GM12878 (cell line): ENCODE data around the gene CBLN3. TPM values are rescaled to one million over a fixed set of nuclear protein-coding genes. Genes with fewer than 3 reads are reported as not detected.

ENCODE experiments used
- ATAC-seq: fragments of 200-7000 bp; cut with Tn5 transposase; 3 replicates; pipeline ENCODE4 v1.9.1; 2020; ENCODE audit warnings: mild to moderate bottlenecking, moderate library complexity
- BruUV-seq: library from RNA; stranded (reverse); fragments of 400-500 nt; replicated peaks from 2 replicates; lab custom pipeline; 2021; lab: Mats Ljungman, UMichigan
- CTCF ChIA-PET: fragments of 300-600 bp; sonication (Branson Sonifier 250); formaldehyde crosslinking; extraction: SDS; loops from one replicate; lab custom pipeline; 2021; ENCODE audit warnings: inconsistent platforms; lab: Yijun Ruan, JAX
- POLR2A ChIA-PET: fragments of 350-600 bp; formaldehyde crosslinking; extraction: SDS; loops from one replicate; lab custom pipeline; 2021; ENCODE audit warnings: inconsistent platforms; lab: Charles Lee
- RAD21 ChIA-PET: fragments of 300-600 bp; sonication (Branson Sonifier 250); formaldehyde crosslinking; loops from one replicate; lab custom pipeline; 2023; ENCODE audit warnings: antibody characterized with exemption; ENCODE audit not compliant: unreplicated experiment; lab: Charles Lee
- SMC1A ChIA-PET: fragments of 300-600 bp; sonication (Branson Sonifier 250); formaldehyde crosslinking; loops from one replicate; lab custom pipeline; 2023; ENCODE audit not compliant: unreplicated experiment, uncharacterized antibody; lab: Charles Lee
- DNase-seq: peaks from one replicate; pipeline ENCODE4 v3.0.0-alpha.2; 2011; ENCODE audit warnings: low read depth, low spot score
- FAIRE-seq: peaks from 3 replicates; lab custom pipeline; 2011; peaks lifted over from hg19 to GRCh38; lab: Jason Lieb, UNC
- H2AFZ ChIP-seq: 2 replicates; pipeline ENCODE4 v1.6.0; 2011; ENCODE audit warnings: low read depth, low read length, control low read depth; ENCODE audit not compliant: control insufficient read depth
- H3K27ac ChIP-seq: 2 replicates; pipeline ENCODE4 v1.5.1; 2011; ENCODE audit warnings: control low read depth; ENCODE audit not compliant: control insufficient read depth, insufficient read depth
- H3K27me3 ChIP-seq, 2 experiments: replicated peaks in 1 of 2; 2 replicates each; pipeline versions ENCODE4 v1.6.0 to v1.6.1; 2011; ENCODE audit warnings: low read length in 1 of 2; ENCODE audit not compliant: control insufficient read depth in 2 of 2, insufficient read depth in 2 of 2
- H3K36me3 ChIP-seq, 2 experiments: 2 replicates each; pipeline ENCODE4 v1.5.1; 2011; ENCODE audit warnings: low read length in 1 of 2; ENCODE audit not compliant: control insufficient read depth in 2 of 2, insufficient read depth in 2 of 2
- H3K4me1 ChIP-seq: 2 replicates; pipeline ENCODE4 v1.6.1; 2011; ENCODE audit warnings: mild to moderate bottlenecking, low read length, moderate library complexity, mixed read lengths; ENCODE audit not compliant: control insufficient read depth, insufficient read depth
- H3K4me2 ChIP-seq: 2 replicates; pipeline ENCODE4 v1.6.0; 2011; ENCODE audit warnings: control low read depth; ENCODE audit not compliant: control insufficient read depth, insufficient read depth
- H3K4me3 ChIP-seq: fragments of 200-600 bp; sonication (generic); 2 replicates; pipeline ENCODE4 v1.5.1; 2016
- H3K79me2 ChIP-seq: 2 replicates; pipeline ENCODE4 v1.6.0; 2011; ENCODE audit warnings: low read length; ENCODE audit not compliant: control insufficient read depth, insufficient read depth
- H3K9ac ChIP-seq: 2 replicates; pipeline ENCODE4 v1.8.0; 2011; ENCODE audit warnings: low read length, control low read depth, mixed read lengths; ENCODE audit not compliant: control insufficient read depth, insufficient read depth
- H3K9me3 ChIP-seq: replicated peaks from 3 replicates; pipeline ENCODE4 v1.5.1; 2011; ENCODE audit warnings: mild to moderate bottlenecking, low read length; ENCODE audit not compliant: control insufficient read depth, insufficient read depth
- H4K20me1 ChIP-seq: 2 replicates; pipeline ENCODE4 v1.6.0; 2011; ENCODE audit not compliant: control insufficient read depth, insufficient read depth
- ATF7 ChIP-seq: fragments of 450-650 bp; IDR thresholded peaks from 2 replicates; pipeline ENCODE4 v1.6.1; 2016; ENCODE audit warnings: low read depth, mild to moderate bottlenecking
- BHLHE40 ChIP-seq, 2 experiments: fragments of 450-650 bp in 1 of 2; IDR thresholded peaks; 2 replicates each; pipeline ENCODE4 v1.6.1; 2011 to 2017; ENCODE audit warnings: low read depth in 2 of 2, borderline replicate concordance in 1 of 2, improper control_type of control experiment in 1 of 2, low read length in 1 of 2, mild to moderate bottlenecking in 1 of 2
- CBFB ChIP-seq: IDR thresholded peaks from 2 replicates; pipeline ENCODE4 v1.6.1; 2016; ENCODE audit warnings: antibody characterized with exemption, low read depth
- CTCF ChIP-seq, 3 experiments: IDR thresholded peaks in 2 of 3; conservative IDR thresholded peaks in 1 of 3; 2 replicates each; pipeline ENCODE4 v1.5.1; 2011; ENCODE audit warnings: low read depth in 3 of 3, low read length in 3 of 3, mild to moderate bottlenecking in 3 of 3, control low read depth in 2 of 3, moderate library complexity in 2 of 3, inconsistent platforms in 1 of 3, mixed read lengths in 1 of 3; ENCODE audit not compliant: control insufficient read depth in 2 of 3, insufficient read depth in 1 of 3; ENCODE audit errors: extremely low read depth in 1 of 3
- RAD21 ChIP-seq: IDR thresholded peaks from 2 replicates; pipeline ENCODE4 v1.6.1; 2011; ENCODE audit warnings: mild to moderate bottlenecking, low read depth, low read length, moderate library complexity; ENCODE audit not compliant: insufficient read depth
- RUNX3 ChIP-seq: IDR thresholded peaks from 2 replicates; pipeline ENCODE4 v1.6.1; 2012; ENCODE audit warnings: low read length, inconsistent platforms
- SMC3 ChIP-seq: IDR thresholded peaks from 2 replicates; pipeline ENCODE4 v1.6.1; 2011; ENCODE audit warnings: low read length, improper control_type of control experiment, borderline replicate concordance
- ZNF687 ChIP-seq: fragments of 450-650 bp; IDR thresholded peaks from 2 replicates; pipeline ENCODE4 v1.6.1; 2017; ENCODE audit warnings: mild to moderate bottlenecking, moderate library complexity
- ZSCAN29 ChIP-seq: fragments of 450-650 bp; IDR thresholded peaks from 2 replicates; pipeline ENCODE4 v1.6.1; 2017; ENCODE audit warnings: mild to moderate bottlenecking, moderate library complexity
- WGBS: methylation state at CpG from one replicate; pipeline ENCODE4 v1.1.6; 2016; ENCODE audit warnings: low lambda C conversion rate; ENCODE audit not compliant: insufficient replicate concordance, insufficient coverage; ENCODE audit errors: missing lambda C conversion rate; 5-methylcytosine and 5-hydroxymethylcytosine counted together
- in situ Hi-C: fragments of 300-500 bp; cut with MboI; formaldehyde crosslinking; loops from 9 replicates; pipeline ENCODE4 v1.14.3; 2018; ENCODE audit warnings: mixed read lengths
- intact Hi-C: fragments of 100-400 bp; cut with micrococcal nuclease; formaldehyde crosslinking; loops from one replicate; pipeline ENCODE4 v1.14.2; 2022; ENCODE audit not compliant: unreplicated experiment
- polyA plus RNA-seq, 11 experiments: library from polyadenylated mRNA; depleted of rRNA in 4 of 11; unstranded in 6 of 11; stranded (reverse) in 5 of 11; fragments of >200 nt; fragmentation: Nextera tagmentation in 4 of 11; fragmentation: Illumina TruSeq in 1 of 11; extraction: Ambion mirVana in 4 of 11; extraction: Trizol in 1 of 11; gene quantifications; 1 replicate in 1 of 11; 2 replicates in 10 of 11; pipeline versions ENCODE4 v1.2.1 to v1.2.3, GENCODE V29; 2011 to 2016; ENCODE audit warnings: inconsistent platforms in 2 of 11, missing spikeins in 2 of 11, low read depth in 1 of 11
- total RNA-seq, 4 experiments: library from RNA; depleted of rRNA in 3 of 4; stranded (reverse); fragments of >200 nt in 3 of 4; fragmentation: Illumina TruSeq in 1 of 4; extraction: Trizol in 1 of 4; gene quantifications; 2 replicates each; pipeline versions ENCODE4 v1.2.1 to v1.2.3, GENCODE V29; 2013 to 2021
- TF ChIP-seq, protein P1 (sequence below): fragments of 450-650 bp; IDR thresholded peaks from 2 replicates; pipeline ENCODE4 v1.6.1; 2017; ENCODE audit warnings: antibody characterized with exemption, mild to moderate bottlenecking, moderate library complexity

The CBLN3 gene
- total and polyA plus RNA-seq, 10 of the 15 experiments (the other 5 are each of a cell fraction or from before 2014, with no cell fraction given) = 0.16 to 4.9 (median 1.3) TPM

DNA sequence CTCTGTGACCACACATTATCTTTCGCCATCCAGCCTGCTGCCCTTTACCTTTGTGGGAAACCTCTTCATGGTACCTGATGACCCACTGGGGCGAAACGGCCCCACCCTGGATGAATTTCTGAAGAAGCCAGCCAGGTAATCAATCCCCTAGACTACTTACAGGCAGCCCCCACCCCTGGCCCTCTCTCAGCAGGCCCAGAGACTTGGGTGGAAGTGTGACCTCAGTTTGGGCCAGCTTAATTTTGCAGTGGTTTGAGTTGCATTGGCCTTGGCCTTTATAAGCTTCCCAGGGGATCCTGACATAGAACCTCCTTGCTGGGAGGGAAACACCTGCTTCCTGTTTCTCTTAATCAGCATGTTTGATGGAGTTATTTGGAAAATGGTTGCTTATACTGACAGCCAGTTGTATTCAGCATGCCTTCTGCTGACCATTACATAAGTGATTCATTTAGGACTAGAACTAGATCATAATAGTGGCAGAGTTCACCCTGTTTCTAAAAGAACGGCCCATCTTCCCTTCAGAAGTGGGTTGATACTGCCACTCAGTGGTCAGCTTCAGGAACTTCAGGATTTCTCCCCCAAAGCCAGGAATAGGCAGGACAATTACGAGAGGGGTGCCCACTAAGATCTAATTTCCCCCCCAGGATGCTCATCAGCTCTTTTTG, 7.0 kb upstream of the CBLN3 start:
- H2AFZ ChIP-seq = no peak overlapping the region
- H3K36me3 ChIP-seq = peaks cover 13 to 33% of the 10 kb centered on the region in 2 experiments
- BruUV-seq = no TSS peak
- peak; percentile 97 for FAIRE-seq
- no peak overlapping the region for H3K4me3 ChIP-seq
- intact Hi-C loops = loop anchor here (1.0 kb wide), 2 partner anchors 103 to 108 kb away; no protein-coding TSS in a partner anchor
- H3K4me2 ChIP-seq = no peak overlapping the region
- no peaks in the 10 kb centered on the region for H3K9me3 ChIP-seq
- peaks cover 15% of the 10 kb centered on the region for H3K4me1 ChIP-seq
- H4K20me1 ChIP-seq = no peaks in the 10 kb centered on the region
- ChIA-PET CTCF (interaction anchor here (0.7 to 11.4 kb wide), 21 partner anchors 10 to 962 kb away, joined by 3 to 220 read pairs (median 5); partner anchors contain the start of genes ADCY4, CIDEB, RIPK3 and TINF2), RAD21 (interaction anchor here (1.0 to 4.2 kb wide), 6 partner anchors 70 to 136 kb away, joined by 3 to 31 read pairs (median 4); partner anchors contain the start of genes CIDEB, DHRS1, NOP9 and RIPK3), SMC1A (interaction anchor here (0.9 to 8.1 kb wide), 15 partner anchors 14 to 194 kb away, joined by 3 to 73 read pairs (median 5); partner anchors contain the start of genes ADCY4, RIPK3 and TINF2), POLR2A (interaction anchor here (0.5 to 1.4 kb wide), 3 partner anchors 70 to 192 kb away, joined by 3 to 4 read pairs (median 4); no protein-coding TSS in a partner anchor)
- in situ Hi-C loops = loop anchor here (5.0 to 10.0 kb wide), 2 partner anchors 194 to 1132 kb away; partner anchors contain the start of genes BCL2L2, PPP1R3E and TINF2
- peaks cover 9% of the 10 kb centered on the region for H3K79me2 ChIP-seq
- TF ChIP-seq RAD21 = peak; percentile 81
- peak; percentile 31; the same call in 1 of the 2 replicates for TF ChIP-seq RUNX3
- 0 out of 4 replicates have a peak, but pooled peaks of 1 of the 2 experiments have one; percentile 2 for TF ChIP-seq BHLHE40 (IDR thresholded peaks at IDR 0.05; ENCODE audit: borderline replicate concordance in 1 of 2, low read depth in 2 of 2, low read length in 1 of 2)
- no peak for TF ChIP-seq ZSCAN29
- TF ChIP-seq CTCF (IDR thresholded peaks at IDR 0.05 in 2 of 3, conservative IDR thresholded peaks at IDR 0.05 in 1 of 3; ENCODE audit: control insufficient read depth in 2 of 3, extremely low read depth in 1 of 3, insufficient read depth in 1 of 3, low read depth in 3 of 3, low read length in 3 of 3) = peak; percentile 68 to 83 (median 78)
- TF ChIP-seq ATF7 = 0 out of 2 replicates have a peak, but pooled peaks have one; percentile 15
- 0 out of 2 replicates have a peak, but pooled peaks have one; percentile 13 for TF ChIP-seq CBFB
- peak; percentile 62 for TF ChIP-seq SMC3
- TF ChIP-seq ZNF687 = no peak
- TF ChIP-seq, protein P1, sequence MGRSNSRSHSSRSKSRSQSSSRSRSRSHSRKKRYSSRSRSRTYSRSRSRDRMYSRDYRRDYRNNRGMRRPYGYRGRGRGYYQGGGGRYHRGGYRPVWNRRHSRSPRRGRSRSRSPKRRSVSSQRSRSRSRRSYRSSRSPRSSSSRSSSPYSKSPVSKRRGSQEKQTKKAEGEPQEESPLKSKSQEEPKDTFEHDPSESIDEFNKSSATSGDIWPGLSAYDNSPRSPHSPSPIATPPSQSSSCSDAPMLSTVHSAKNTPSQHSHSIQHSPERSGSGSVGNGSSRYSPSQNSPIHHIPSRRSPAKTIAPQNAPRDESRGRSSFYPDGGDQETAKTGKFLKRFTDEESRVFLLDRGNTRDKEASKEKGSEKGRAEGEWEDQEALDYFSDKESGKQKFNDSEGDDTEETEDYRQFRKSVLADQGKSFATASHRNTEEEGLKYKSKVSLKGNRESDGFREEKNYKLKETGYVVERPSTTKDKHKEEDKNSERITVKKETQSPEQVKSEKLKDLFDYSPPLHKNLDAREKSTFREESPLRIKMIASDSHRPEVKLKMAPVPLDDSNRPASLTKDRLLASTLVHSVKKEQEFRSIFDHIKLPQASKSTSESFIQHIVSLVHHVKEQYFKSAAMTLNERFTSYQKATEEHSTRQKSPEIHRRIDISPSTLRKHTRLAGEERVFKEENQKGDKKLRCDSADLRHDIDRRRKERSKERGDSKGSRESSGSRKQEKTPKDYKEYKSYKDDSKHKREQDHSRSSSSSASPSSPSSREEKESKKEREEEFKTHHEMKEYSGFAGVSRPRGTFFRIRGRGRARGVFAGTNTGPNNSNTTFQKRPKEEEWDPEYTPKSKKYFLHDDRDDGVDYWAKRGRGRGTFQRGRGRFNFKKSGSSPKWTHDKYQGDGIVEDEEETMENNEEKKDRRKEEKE = 0 out of 2 replicates have a peak, but pooled peaks have one; percentile 34
- peak; percentile 57 for ATAC-seq
- no peak overlapping the region for H3K27ac ChIP-seq
- no peak for DNase-seq
- 32% methylated on average over 5 of the region's 5 CpGs for whole genome bisulfite sequencing
- H3K27me3 ChIP-seq = no peaks in the 10 kb centered on the region
- no peak overlapping the region for H3K9ac ChIP-seq
